Gastroesophageal sphincter (tissue), 3 donors: ENCODE data around the gene SUSD6.

Experiments
- POLR2AphosphoS5 ChIP-seq: sonication (generic); formaldehyde crosslinking; IDR thresholded peaks from one replicate; pipeline ENCODE4 v1.6.1; 2017; ENCODE audit warnings: antibody characterized with exemption
- TF ChIP-seq, protein P1 (sequence below), 4 experiments: fragments of 200-600 bp in 2 of 4; fragments of 450-650 bp in 2 of 4; sonication (generic) in 1 of 4; IDR thresholded peaks; one replicate each; pipeline ENCODE4 v1.5.1; 2017 to 2019; ENCODE audit warnings: antibody characterized with exemption in 4 of 4, mild to moderate bottlenecking in 2 of 4, moderate library complexity in 2 of 4

DNA sequence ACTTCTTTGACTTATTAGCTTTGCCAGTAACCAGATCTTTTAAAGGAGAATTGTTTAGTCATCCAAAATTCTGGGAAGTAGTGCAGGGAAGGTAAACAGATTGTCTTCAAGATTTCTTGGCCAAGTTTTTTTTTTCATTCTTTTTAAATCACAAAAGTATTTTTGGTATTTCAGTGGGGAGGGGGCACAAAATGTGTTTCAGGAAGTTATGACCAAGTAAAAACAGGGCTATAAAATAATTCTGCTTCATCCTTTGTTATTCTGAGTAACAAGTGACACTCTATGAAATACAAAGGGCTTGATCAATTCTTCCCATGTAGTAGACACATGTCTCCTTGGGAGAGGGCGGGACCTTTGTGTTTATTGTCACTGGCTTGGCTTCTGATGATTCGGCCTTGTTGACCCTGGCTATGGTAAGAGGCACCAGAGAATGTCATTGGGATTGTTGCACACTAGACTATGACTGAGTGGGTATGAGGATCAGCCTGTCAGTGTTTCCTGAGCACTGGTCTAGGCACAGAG, 55.4 kb downstream of the SUSD6 start:
- TF ChIP-seq, protein P1, sequence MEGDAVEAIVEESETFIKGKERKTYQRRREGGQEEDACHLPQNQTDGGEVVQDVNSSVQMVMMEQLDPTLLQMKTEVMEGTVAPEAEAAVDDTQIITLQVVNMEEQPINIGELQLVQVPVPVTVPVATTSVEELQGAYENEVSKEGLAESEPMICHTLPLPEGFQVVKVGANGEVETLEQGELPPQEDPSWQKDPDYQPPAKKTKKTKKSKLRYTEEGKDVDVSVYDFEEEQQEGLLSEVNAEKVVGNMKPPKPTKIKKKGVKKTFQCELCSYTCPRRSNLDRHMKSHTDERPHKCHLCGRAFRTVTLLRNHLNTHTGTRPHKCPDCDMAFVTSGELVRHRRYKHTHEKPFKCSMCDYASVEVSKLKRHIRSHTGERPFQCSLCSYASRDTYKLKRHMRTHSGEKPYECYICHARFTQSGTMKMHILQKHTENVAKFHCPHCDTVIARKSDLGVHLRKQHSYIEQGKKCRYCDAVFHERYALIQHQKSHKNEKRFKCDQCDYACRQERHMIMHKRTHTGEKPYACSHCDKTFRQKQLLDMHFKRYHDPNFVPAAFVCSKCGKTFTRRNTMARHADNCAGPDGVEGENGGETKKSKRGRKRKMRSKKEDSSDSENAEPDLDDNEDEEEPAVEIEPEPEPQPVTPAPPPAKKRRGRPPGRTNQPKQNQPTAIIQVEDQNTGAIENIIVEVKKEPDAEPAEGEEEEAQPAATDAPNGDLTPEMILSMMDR (IDR thresholded peaks at IDR 0.05) = no peak
- peak; percentile 89 for TF ChIP-seq POLR2AphosphoS5
